Endothelial cell of umbilical vein (primary cell): ENCODE measurements around the gene CHI3L1. TPM values are rescaled to one million over a fixed set of nuclear protein-coding genes. Genes with fewer than 3 reads are reported as not detected.

ENCODE experiments used
- polyA plus RNA-seq, 4 experiments: library from polyadenylated mRNA; depleted of rRNA in 3 of 4; stranded (reverse) in 3 of 4; unstranded in 1 of 4; fragments of >200 nt; gene quantifications; 2 replicates each; pipeline versions ENCODE4 v1.2.1 to v1.2.3, GENCODE V29; 2011 to 2012; ENCODE audit warnings: missing spikeins in 1 of 4
- total RNA-seq: library from RNA; stranded (reverse); gene quantifications from 2 replicates; pipeline ENCODE4 v1.2.3, GENCODE V29; 2021

CHI3L1 gene
- total and polyA plus RNA-seq, 2 donors (not counting 3 experiments of a cell fraction or from before 2014, with no cell fraction given), result not detected

Other genes with a start within 250 kb of the CHI3L1 start
- gene ADIPOR1, start 228.4 kb downstream of the CHI3L1 start, total RNA-seq, result 66.9 and 67.2 TPM in 2 replicates
- 122 and 135 TPM in 2 replicates for gene ADIPOR1, start 228.4 kb downstream of the CHI3L1 start, polyA plus RNA-seq
- gene CYB5R1, start 219.4 kb downstream of the CHI3L1 start, total RNA-seq, result 28.8 and 32.2 TPM in 2 replicates
- gene CYB5R1, start 219.4 kb downstream of the CHI3L1 start, polyA plus RNA-seq, result 28.0 and 29.0 TPM in 2 replicates
- gene TMEM183A, start 179.3 kb downstream of the CHI3L1 start, total RNA-seq, result 59.4 and 65.5 TPM in 2 replicates
- gene TMEM183A, start 179.3 kb downstream of the CHI3L1 start, polyA plus RNA-seq, result 92.1 and 110 TPM in 2 replicates
- gene PPFIA4, start 160.2 kb downstream of the CHI3L1 start, total RNA-seq, result 0.16 and 0.22 TPM in 2 replicates
- 0.13 and 0.17 TPM in 2 replicates for gene PPFIA4, start 160.2 kb downstream of the CHI3L1 start, polyA plus RNA-seq
- not detected in 2 replicates for gene MYOG, start 100.7 kb downstream of the CHI3L1 start, total RNA-seq
- gene MYOG, start 100.7 kb downstream of the CHI3L1 start, polyA plus RNA-seq, result not detected in 2 replicates
- not detected in 2 replicates for gene ADORA1, start 59.0 kb downstream of the CHI3L1 start, total RNA-seq
- gene ADORA1, start 59.0 kb downstream of the CHI3L1 start, polyA plus RNA-seq, result 0.08 and 0.15 TPM in 2 replicates
- not detected in 2 replicates for gene MYBPH, start 10.9 kb downstream of the CHI3L1 start, total RNA-seq
- gene MYBPH, start 10.9 kb downstream of the CHI3L1 start, polyA plus RNA-seq, result not detected in 2 replicates
- gene CHIT1, start 43.0 kb upstream of the CHI3L1 start, total RNA-seq, result not detected in 2 replicates
- gene CHIT1, start 43.0 kb upstream of the CHI3L1 start, polyA plus RNA-seq, result not detected in 2 replicates
- gene BTG2, start 118.8 kb upstream of the CHI3L1 start, total RNA-seq, result 40.3 and 50.1 TPM in 2 replicates
- 35.6 and 59.0 TPM in 2 replicates for gene BTG2, start 118.8 kb upstream of the CHI3L1 start, polyA plus RNA-seq
- 0.11 TPM in 1 of 2 replicates, not detected in the other for gene FMOD, start 164.4 kb upstream of the CHI3L1 start, total RNA-seq
- gene FMOD, start 164.4 kb upstream of the CHI3L1 start, polyA plus RNA-seq, result 0.10 and 0.12 TPM in 2 replicates